ENCODE data around the gene SEMA3G. TPM values are rescaled to one million over a fixed set of nuclear protein-coding genes. Genes with fewer than 3 reads are reported as not detected.

Gene SEMA3G
- total and polyA plus RNA-seq, 11 donors, result 11.4 to 29.0 (median 14.4) TPM

- ATAC-seq (peak; percentile 37 to 65 (median 41)), DNase-seq (peak in 1 of 5 donors; percentile 35)
- 70 to 78% (median 76%) methylated on average over 7 to 10 of the region's 10 CpGs for WGBS, 4 donors
These were observed 40.0 kb upstream of the SEMA3G start for GRCh38 chr3:52484680-52485461.

GRCh38 chr3:52483577-52484381, 38.9 kb upstream of the SEMA3G start:
- Histone ChIP-seq H3K27ac (peak overlapping the region in 11 of 12 donors; percentile 30 to 77 (median 66)), H3K4me3 (no peak overlapping the region), H3K36me3 (peaks cover 2 to 91% (median 76%) of the 10 kb centered on the region in 9 donors), H3K9me3 (no peaks in the 10 kb centered on the region), H3K4me1 (peaks cover 5 to 37% (median 24%) of the 10 kb centered on the region in 12 donors), H3K27me3 (no peaks in the 10 kb centered on the region)
- no peak for TF ChIP-seq CTCF (IDR thresholded peaks at IDR 0.05)
- no peak for TF ChIP-seq POLR2A (IDR thresholded peaks at IDR 0.05)
- WGBS, 4 donors, result 38 to 66% (median 58%) methylated on average over 10 to 13 of the region's 13 CpGs
- intact Hi-C loops (cut with DNase I), result loop anchor here in 4 of 10 donors (5.0 kb wide), 4 partner anchors 44 to 204 kb away; partner anchors contain the start of genes GNL3 (in 1 of the 4), NT5DC2 (in 1 of the 4), PBRM1 (in 1 of the 4) and UQCC5 (in 1 of the 4)
- peak; percentile 16 to 43 (median 22) for ATAC-seq
- DNase-seq, result peak in 2 of 5 donors; percentile 19 to 47

More at GRCh38 chr3:52484680-52485461, 40.0 kb upstream of the SEMA3G start:
- intact Hi-C loops (cut with DNase I), result loop anchor here in 5 of 10 donors (5.0 kb wide), 4 partner anchors 42 to 202 kb away; partner anchors contain the start of genes GNL3 (in 1 of the 5), NT5DC2 (in 1 of the 5), PBRM1 (in 1 of the 5) and UQCC5 (in 1 of the 5)
- Histone ChIP-seq H3K9me3 (no peaks in the 10 kb centered on the region), H3K4me3 (no peak overlapping the region), H3K27me3 (no peaks in the 10 kb centered on the region), H3K36me3 (peaks cover 2 to 91% (median 76%) of the 10 kb centered on the region in 9 donors), H3K4me1 (peaks cover 5 to 42% (median 27%) of the 10 kb centered on the region in 12 donors), H3K27ac (peak overlapping the region; percentile 10 to 77 (median 65))
- TF ChIP-seq CTCF (IDR thresholded peaks at IDR 0.05), result no peak
- no peak for TF ChIP-seq POLR2A (IDR thresholded peaks at IDR 0.05)

GRCh38 chr3:52483081-52483480, 38.2 kb upstream of the SEMA3G start:
- WGBS, 4 donors, result 87 to 89% (median 88%) methylated on average over 11 to 14 of the region's 14 CpGs
- ATAC-seq, result peak in 2 of 4 donors; percentile 2

More at GRCh38 chr3:52483081-52483480, 38.2 kb upstream of the SEMA3G start:
- DNase-seq, result peak in 2 of 5 donors; percentile 26 to 52
- Histone ChIP-seq H3K4me3 (no peak overlapping the region), H3K36me3 (peaks cover 2 to 91% (median 76%) of the 10 kb centered on the region in 9 donors), H3K4me1 (peaks cover 5 to 33% (median 24%) of the 10 kb centered on the region in 12 donors), H3K9me3 (no peaks in the 10 kb centered on the region), H3K27ac (peak overlapping the region in 11 of 12 donors; percentile 30 to 77 (median 66)), H3K27me3 (no peaks in the 10 kb centered on the region)
- TF ChIP-seq POLR2A (IDR thresholded peaks at IDR 0.05) (no peak), CTCF (IDR thresholded peaks at IDR 0.05) (no peak)
- intact Hi-C loops (cut with DNase I), result loop anchor here in 4 of 10 donors (5.0 kb wide), 4 partner anchors 44 to 204 kb away; partner anchors contain the start of genes GNL3 (in 1 of the 4), NT5DC2 (in 1 of the 4), PBRM1 (in 1 of the 4) and UQCC5 (in 1 of the 4)

Data from heart left ventricle (tissue), 16 donors.